ENCODE data around the gene MMP21.

The MMP21 gene

GRCh38 chr10:125769175-125769574, 6.4 kb downstream of the MMP21 start:
- Histone ChIP-seq H3K27ac (no peak overlapping the region), H3K4me3 (ENCODE audit: low read depth in 1 of 2, low read length in 1 of 2) (no peak overlapping the region), H3K27me3 (peaks cover 12% of the 10 kb centered on the region), H3K4me1 (ENCODE audit: control insufficient read depth in 1 of 2, insufficient read depth in 1 of 2, low read depth in 1 of 2, low read length in 1 of 2) (no peaks in the 10 kb centered on the region), H3K9me3 (no peaks in the 10 kb centered on the region), H3K36me3 (peaks cover 40% of the 10 kb centered on the region)
- TF ChIP-seq CTCF (IDR thresholded peaks at IDR 0.05), result no peak

DNA sequence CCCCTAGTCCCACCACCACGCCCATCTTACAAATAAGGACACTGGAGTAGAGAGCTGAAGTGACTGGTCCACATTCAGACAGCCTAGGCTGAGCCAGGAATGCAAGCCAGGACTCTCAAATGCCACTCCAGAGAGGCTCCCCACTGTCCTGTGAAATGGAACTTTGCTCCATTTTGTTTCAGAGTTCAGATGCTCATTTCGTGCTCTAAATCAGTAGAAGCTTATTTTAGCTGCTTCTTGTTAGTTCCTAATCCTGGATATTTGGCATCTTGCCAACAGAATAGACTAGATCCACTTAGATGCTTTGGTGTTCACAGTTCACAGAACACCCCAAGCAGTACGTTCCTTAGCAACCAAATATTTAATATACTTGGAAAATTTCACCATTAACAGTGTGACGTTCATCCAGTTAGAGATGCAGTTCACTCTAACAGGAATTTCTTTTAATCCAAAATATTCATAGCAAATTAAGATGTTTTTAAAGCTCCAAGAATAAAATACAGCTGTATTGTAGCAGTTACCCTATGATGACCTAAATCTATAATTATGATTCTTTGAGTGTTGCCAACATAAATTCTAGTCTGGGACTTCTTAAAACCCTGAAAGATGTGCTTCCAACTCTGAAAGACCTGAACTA, 7.3 kb downstream of the MMP21 start:
- H3K36me3 ChIP-seq, result peaks cover 48% of the 10 kb centered on the region
- no peak overlapping the region for H3K4me3 ChIP-seq (ENCODE audit: low read depth in 1 of 2, low read length in 1 of 2)
- no peak overlapping the region for H3K27ac ChIP-seq
- peaks cover 4% of the 10 kb centered on the region for H3K27me3 ChIP-seq
- H3K4me1 ChIP-seq (ENCODE audit: control insufficient read depth in 1 of 2, insufficient read depth in 1 of 2, low read depth in 1 of 2, low read length in 1 of 2), result no peaks in the 10 kb centered on the region
- TF ChIP-seq CTCF (IDR thresholded peaks at IDR 0.05), result no peak
- H3K9me3 ChIP-seq, result no peaks in the 10 kb centered on the region

DNA sequence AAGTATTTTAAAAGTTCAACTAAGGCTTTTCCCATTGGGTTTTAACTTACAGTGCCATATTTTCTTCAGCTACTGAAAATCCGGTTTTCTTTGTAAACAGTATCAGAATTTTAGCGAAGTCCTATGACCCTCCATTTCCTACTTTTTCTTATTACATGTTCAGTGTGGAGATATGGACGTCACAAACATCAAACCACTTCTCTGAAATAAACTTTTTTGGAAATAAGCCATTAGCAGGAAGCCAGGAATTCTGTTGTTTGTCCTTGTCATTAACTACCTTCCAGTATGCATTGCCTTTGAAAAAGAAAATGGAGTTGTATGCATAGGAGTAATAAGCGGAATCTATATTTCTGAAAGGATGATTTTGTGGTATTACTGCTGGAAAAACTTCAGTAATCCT, 9.1 kb downstream of the MMP21 start:
- no peak for TF ChIP-seq CTCF (IDR thresholded peaks at IDR 0.05)
- Histone ChIP-seq H3K4me3 (ENCODE audit: low read depth in 1 of 2, low read length in 1 of 2) (no peak overlapping the region), H3K36me3 (peaks cover 66% of the 10 kb centered on the region), H3K27ac (no peak overlapping the region), H3K4me1 (ENCODE audit: control insufficient read depth in 1 of 2, insufficient read depth in 1 of 2, low read depth in 1 of 2, low read length in 1 of 2) (no peaks in the 10 kb centered on the region), H3K27me3 (no peaks in the 10 kb centered on the region), H3K9me3 (no peaks in the 10 kb centered on the region)

- no peak for TF ChIP-seq CTCF (IDR thresholded peaks at IDR 0.05)
- Histone ChIP-seq H3K27me3 (no peaks in the 10 kb centered on the region), H3K36me3 (peaks cover 72% of the 10 kb centered on the region), H3K9me3 (no peaks in the 10 kb centered on the region), H3K27ac (no peak overlapping the region), H3K4me1 (ENCODE audit: control insufficient read depth in 1 of 2, insufficient read depth in 1 of 2, low read depth in 1 of 2, low read length in 1 of 2) (no peaks in the 10 kb centered on the region), H3K4me3 (ENCODE audit: low read depth in 1 of 2, low read length in 1 of 2) (no peak overlapping the region)
Observed at GRCh38 chr10:125765835-125766234, 9.8 kb downstream of the MMP21 start.

DNA sequence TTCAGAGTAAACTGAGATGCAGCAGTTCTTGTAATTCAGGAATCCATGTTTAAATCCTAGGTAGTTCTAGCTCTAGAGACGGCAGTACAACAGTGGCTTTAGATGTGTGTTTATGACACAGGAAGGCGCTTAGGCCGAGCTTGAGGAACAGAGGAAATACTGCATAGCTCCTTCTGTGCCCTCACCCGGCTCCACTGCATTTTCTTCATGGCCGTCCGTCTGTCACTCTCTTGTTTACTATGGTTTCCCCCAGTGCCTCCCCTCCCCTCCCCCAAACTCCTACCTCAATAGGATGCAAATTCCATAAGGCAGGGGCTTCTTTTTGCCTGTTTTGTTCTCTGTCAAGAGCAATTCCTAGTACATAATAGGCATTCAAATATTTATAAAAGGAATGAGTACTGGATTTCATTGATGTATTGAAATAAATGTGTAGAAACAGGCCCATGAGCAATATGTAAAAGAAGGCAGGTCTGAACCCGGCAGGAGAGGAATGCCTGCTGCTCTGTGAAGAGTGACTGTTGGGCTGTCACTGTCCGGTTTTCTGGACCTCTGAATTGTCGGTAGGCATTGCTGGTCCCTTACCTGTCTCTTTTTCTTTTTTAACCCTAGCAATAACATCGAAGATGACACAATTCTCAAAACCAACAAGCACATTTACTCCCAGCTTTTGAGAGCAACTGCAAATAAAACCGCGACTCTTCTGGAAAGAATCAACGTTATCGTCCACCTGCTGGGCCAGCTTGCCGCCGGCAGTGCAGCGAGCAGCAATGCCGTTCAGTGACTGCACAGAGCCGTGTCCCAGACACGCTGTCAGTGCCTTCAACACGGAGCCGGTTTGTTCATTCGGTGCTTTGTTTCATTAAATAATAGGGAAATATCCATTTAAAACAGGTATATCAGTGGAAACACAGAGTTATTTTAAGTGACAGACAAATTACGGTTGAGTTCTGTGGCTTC, 12.7 kb downstream of the MMP21 start:
- Histone ChIP-seq H3K4me3 (ENCODE audit: low read depth in 1 of 2, low read length in 1 of 2) (no peak overlapping the region), H3K36me3 (peaks cover 89% of the 10 kb centered on the region)
- TF ChIP-seq CTCF (IDR thresholded peaks at IDR 0.05), result no peak

More for the DNA sequence above, 12.7 kb downstream of the MMP21 start:
- no peaks in the 10 kb centered on the region for H3K4me1 ChIP-seq (ENCODE audit: control insufficient read depth in 1 of 2, insufficient read depth in 1 of 2, low read depth in 1 of 2, low read length in 1 of 2)
- no peaks in the 10 kb centered on the region for H3K27me3 ChIP-seq
- no peak overlapping the region for H3K27ac ChIP-seq
- no peaks in the 10 kb centered on the region for H3K9me3 ChIP-seq
